Esophagus squamous epithelium (tissue), 4 donors: ENCODE measurements around the gene CALHM3.

Source experiments
- CTCF ChIP-seq, 6 experiments: fragments of 450-650 bp in 4 of 6; fragments of 200-600 bp in 2 of 6; sonication (generic) in 2 of 6; IDR thresholded peaks; one replicate each; pipeline ENCODE4 v1.5.1; 2016 to 2019; ENCODE audit warnings: antibody characterized with exemption in 6 of 6, mild to moderate bottlenecking in 4 of 6, moderate library complexity in 4 of 6
- POLR2A ChIP-seq, 4 donors: fragments of 450-650 bp; IDR thresholded peaks; one replicate each; pipeline ENCODE4 v1.6.1; 2017; ENCODE audit warnings: antibody characterized with exemption in 4 of 4, mild to moderate bottlenecking in 4 of 4, moderate library complexity in 3 of 4

GRCh38 chr10:103480521-103480920, 1.5 kb upstream of the CALHM3 start:
- TF ChIP-seq CTCF (IDR thresholded peaks at IDR 0.05) (no peak), POLR2A (IDR thresholded peaks at IDR 0.05) (no peak)
